PC-9 (cell line): ENCODE results near the gene ZBTB7A. TPM values are rescaled to one million over a fixed set of nuclear protein-coding genes. Genes with fewer than 3 reads are reported as not detected.

Experiments used
- BruUV-seq: library from RNA; stranded (reverse); fragments of 400-500 nt; replicated peaks from 2 replicates; lab custom pipeline; 2021; lab: Mats Ljungman, UMichigan
- CTCF ChIA-PET: fragments of 300-600 bp; sonication (Branson Sonifier 250); formaldehyde crosslinking; loops from one replicate; lab custom pipeline; 2022; ENCODE audit warnings: antibody characterized with exemption; lab: Charles Lee
- POLR2A ChIA-PET: fragments of 300-600 bp; sonication (Branson Sonifier 250); formaldehyde crosslinking; loops from one replicate; lab custom pipeline; 2022; ENCODE audit warnings: antibody characterized with exemption; ENCODE audit not compliant: unreplicated experiment; lab: Charles Lee
- DNase-seq, 2 experiments: peaks; one replicate each; pipeline versions ENCODE4 v3.0.0 to v3.0.0-alpha.2; 2015 to 2022; ENCODE audit warnings: mixed read lengths in 1 of 2
- H2AFZ ChIP-seq: fragments of 200-600 bp; sonication (generic); 2 replicates; pipeline ENCODE4 v1.8.1; 2017; ENCODE audit warnings: antibody characterized with exemption
- H3F3A ChIP-seq: fragments of 200-600 bp; sonication (generic); 2 replicates; pipeline ENCODE4 v1.8.1; 2017; ENCODE audit warnings: antibody characterized with exemption, mild to moderate bottlenecking, low read depth; ENCODE audit not compliant: insufficient read depth
- H3K27ac ChIP-seq: fragments of 200-600 bp; sonication (generic); 2 replicates; pipeline ENCODE4 v1.6.1; 2016; ENCODE audit warnings: mixed run types
- H3K27me3 ChIP-seq: fragments of 200-600 bp; sonication (generic); 2 replicates; pipeline ENCODE4 v1.6.1; 2016; ENCODE audit warnings: low read depth, mixed run types; ENCODE audit not compliant: insufficient read depth
- H3K36me3 ChIP-seq: fragments of 200-600 bp; sonication (generic); 2 replicates; pipeline ENCODE4 v1.6.1; 2016; ENCODE audit warnings: low read depth, mixed run types
- H3K4me1 ChIP-seq: fragments of 200-600 bp; sonication (generic); replicated peaks from 2 replicates; pipeline ENCODE4 v1.6.1; 2016; ENCODE audit warnings: mixed run types; ENCODE audit not compliant: insufficient read depth
- H3K4me2 ChIP-seq: fragments of 200-600 bp; sonication (generic); 2 replicates; pipeline ENCODE4 v1.6.1; 2017; ENCODE audit warnings: mixed run types
- H3K4me3 ChIP-seq: fragments of 200-600 bp; sonication (generic); 2 replicates; pipeline ENCODE4 v1.6.1; 2016; ENCODE audit warnings: mixed run types
- H3K79me2 ChIP-seq: fragments of 200-600 bp; sonication (generic); 2 replicates; pipeline ENCODE4 v1.6.1; 2017; ENCODE audit warnings: low read depth, mixed run types
- H3K9me2 ChIP-seq: fragments of 200-600 bp; sonication (generic); 2 replicates; pipeline ENCODE4 v1.8.1; 2017; ENCODE audit warnings: mild to moderate bottlenecking; ENCODE audit not compliant: insufficient read depth
- H3K9me3 ChIP-seq: fragments of 200-600 bp; sonication (generic); 2 replicates; pipeline ENCODE4 v1.8.1; 2016; ENCODE audit warnings: low read depth; ENCODE audit not compliant: insufficient read depth
- H4K20me1 ChIP-seq: fragments of 200-600 bp; sonication (generic); 2 replicates; pipeline ENCODE4 v1.8.1; 2017; ENCODE audit not compliant: insufficient read depth
- EZH2 ChIP-seq: fragments of 200-600 bp; sonication (generic); IDR thresholded peaks from 2 replicates; pipeline ENCODE4 v1.8.0; 2017; ENCODE audit warnings: antibody characterized with exemption, low read depth
- intact Hi-C: fragments of 100-400 bp; cut with micrococcal nuclease; formaldehyde crosslinking; loops from one replicate; pipeline ENCODE4 v1.10.0; 2022; ENCODE audit not compliant: unreplicated experiment
- total RNA-seq: library from RNA; stranded (reverse); gene quantifications from 2 replicates; pipeline ENCODE4 v1.2.3, GENCODE V29; 2021
- TF ChIP-seq, protein P1 (sequence below): fragments of 200-600 bp; sonication (generic); conservative IDR thresholded peaks from 2 replicates; pipeline ENCODE4 v1.6.1; 2017; ENCODE audit warnings: mixed run types, antibody characterized with exemption, mild to moderate bottlenecking, moderate library complexity

Gene ZBTB7A
- total RNA-seq, 1 experiment from 2014 or later, result 41.2 TPM

DNA sequence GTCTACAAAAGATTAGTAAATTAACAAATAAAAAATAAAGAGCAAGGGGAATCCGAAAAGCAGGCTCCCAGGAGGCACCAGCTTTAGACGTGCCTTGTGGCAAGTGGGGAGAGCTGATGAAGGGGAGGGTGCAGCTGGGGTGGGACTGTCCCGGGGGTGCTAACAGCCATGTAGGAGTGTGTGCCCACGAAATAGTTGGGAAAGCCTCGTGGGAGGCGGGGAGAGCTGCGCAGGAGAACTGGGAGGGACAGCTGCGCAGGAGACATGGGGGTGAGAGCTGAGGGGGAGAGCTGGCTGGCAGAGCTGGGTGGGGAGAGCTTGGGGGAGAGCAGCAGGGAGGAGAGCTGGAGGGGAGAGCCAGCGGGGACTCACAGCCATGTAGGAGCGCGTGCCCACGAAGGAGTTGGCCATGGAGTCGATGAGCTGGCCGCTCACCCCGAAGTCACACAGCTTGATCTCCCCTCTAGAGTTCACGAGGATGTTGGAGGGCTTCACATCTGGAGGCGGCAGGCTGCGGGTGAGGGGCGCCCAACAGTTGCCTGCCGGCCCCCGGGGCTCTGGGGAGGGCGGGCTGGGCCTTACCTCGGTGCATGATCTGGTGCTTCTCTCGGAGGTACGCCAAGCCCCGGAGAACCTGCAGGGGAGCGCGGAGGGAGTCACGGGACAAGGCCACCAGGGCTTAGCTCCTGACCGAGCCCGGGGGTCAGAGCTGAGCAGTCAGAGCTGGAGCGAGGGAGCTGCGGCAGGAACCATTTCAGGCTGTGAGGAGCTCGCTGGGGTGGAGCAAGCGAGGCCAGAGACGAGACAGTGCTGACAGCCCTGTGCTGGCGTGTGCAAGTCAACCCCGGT, 34.2 kb upstream of the ZBTB7A start:
- Histone ChIP-seq H3K36me3 (no peaks in the 10 kb centered on the region), H3K4me2 (no peak overlapping the region), H3K27ac (no peak overlapping the region), H2AFZ (no peak overlapping the region), H3K4me1 (no peaks in the 10 kb centered on the region), H3K4me3 (no peak overlapping the region), H3K27me3 (no peaks in the 10 kb centered on the region), H3K9me2 (no peaks in the 10 kb centered on the region), H3K9me3 (no peaks in the 10 kb centered on the region), H3K79me2 (no peaks in the 10 kb centered on the region), H3F3A (no peaks in the 10 kb centered on the region), H4K20me1 (no peaks in the 10 kb centered on the region)
- no peak for DNase-seq
- CTCF ChIA-PET, result no interaction called here
- intact Hi-C loops, result no loop called here
- TF ChIP-seq, protein P1, sequence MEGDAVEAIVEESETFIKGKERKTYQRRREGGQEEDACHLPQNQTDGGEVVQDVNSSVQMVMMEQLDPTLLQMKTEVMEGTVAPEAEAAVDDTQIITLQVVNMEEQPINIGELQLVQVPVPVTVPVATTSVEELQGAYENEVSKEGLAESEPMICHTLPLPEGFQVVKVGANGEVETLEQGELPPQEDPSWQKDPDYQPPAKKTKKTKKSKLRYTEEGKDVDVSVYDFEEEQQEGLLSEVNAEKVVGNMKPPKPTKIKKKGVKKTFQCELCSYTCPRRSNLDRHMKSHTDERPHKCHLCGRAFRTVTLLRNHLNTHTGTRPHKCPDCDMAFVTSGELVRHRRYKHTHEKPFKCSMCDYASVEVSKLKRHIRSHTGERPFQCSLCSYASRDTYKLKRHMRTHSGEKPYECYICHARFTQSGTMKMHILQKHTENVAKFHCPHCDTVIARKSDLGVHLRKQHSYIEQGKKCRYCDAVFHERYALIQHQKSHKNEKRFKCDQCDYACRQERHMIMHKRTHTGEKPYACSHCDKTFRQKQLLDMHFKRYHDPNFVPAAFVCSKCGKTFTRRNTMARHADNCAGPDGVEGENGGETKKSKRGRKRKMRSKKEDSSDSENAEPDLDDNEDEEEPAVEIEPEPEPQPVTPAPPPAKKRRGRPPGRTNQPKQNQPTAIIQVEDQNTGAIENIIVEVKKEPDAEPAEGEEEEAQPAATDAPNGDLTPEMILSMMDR, result no peak
- TF ChIP-seq EZH2, result no peak
- POLR2A ChIA-PET, result no interaction called here
- no TSS peak for BruUV-seq

DNA sequence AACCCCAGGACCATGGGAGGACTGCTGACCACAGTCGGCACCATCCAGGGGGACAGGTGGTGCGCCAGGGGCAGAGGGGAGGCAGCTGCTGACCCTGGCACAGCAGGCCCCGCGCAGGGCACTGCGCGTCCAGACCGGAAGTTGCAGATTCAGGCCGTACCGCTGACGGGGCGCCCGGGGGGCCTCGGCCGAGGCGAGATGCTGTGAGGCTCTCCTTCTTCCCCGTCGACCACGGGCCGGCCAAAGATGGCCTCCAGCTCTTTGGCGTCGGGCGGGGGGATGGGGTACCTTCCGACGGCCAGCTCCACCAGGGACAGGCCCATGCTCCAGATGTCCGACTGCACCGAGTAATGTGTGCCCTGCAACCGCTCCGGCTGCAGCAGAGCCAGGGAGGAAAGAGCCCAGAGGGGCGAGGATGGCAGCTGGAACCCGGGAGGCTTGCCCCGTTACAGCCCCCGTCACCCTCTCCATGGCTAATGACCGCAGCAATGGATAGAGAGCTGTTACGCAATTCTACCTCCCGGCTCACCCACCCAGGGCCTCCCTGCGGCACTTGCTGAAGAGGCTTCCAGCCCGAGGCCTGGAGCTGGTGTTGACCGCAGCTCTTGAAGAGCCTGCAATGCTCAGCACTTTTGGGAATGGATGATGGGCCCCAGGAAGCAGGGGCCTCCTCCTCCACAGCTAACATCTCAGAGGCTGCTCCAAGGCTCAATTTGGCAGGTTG, 32.5 kb upstream of the ZBTB7A start:
- Histone ChIP-seq H3K4me1 (no peaks in the 10 kb centered on the region), H3K27me3 (no peaks in the 10 kb centered on the region), H3K36me3 (no peaks in the 10 kb centered on the region), H3K9me3 (no peaks in the 10 kb centered on the region), H3K27ac (no peak overlapping the region), H3K4me2 (no peak overlapping the region), H4K20me1 (no peaks in the 10 kb centered on the region), H3K9me2 (no peaks in the 10 kb centered on the region), H3K4me3 (no peak overlapping the region), H2AFZ (no peak overlapping the region), H3F3A (no peaks in the 10 kb centered on the region), H3K79me2 (no peaks in the 10 kb centered on the region)
- BruUV-seq, result no TSS peak
- intact Hi-C loops, result no loop called here
- POLR2A ChIA-PET, result no interaction called here
- TF ChIP-seq, protein P1, result no peak
- no peak for TF ChIP-seq EZH2
- DNase-seq, result no peak
- CTCF ChIA-PET, result no interaction called here

DNA sequence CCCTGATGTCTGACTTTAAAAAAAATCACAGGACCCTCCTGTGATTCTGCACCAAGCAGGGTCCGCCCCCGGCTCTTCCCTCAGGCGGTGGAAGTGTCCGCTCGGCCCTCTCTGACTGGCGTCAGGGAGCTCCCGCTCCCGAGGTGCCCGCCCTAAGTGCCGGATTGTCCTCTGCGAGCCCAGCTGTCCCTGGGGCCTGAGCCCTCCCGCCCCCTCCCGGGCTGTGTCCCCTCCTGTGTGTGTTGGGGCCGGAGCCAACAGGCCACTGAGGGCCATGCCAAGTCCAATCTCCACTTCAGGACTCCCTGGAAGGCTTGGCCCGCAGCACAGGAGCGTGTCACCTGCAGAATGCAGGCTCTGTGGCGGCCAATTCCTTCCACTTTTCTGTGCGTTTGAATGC, 31.8 kb upstream of the ZBTB7A start:
- Histone ChIP-seq H3K9me2 (no peaks in the 10 kb centered on the region), H3K79me2 (no peaks in the 10 kb centered on the region), H3K4me1 (no peaks in the 10 kb centered on the region), H2AFZ (no peak overlapping the region), H3K27me3 (no peaks in the 10 kb centered on the region), H3F3A (no peaks in the 10 kb centered on the region), H3K27ac (no peak overlapping the region), H3K36me3 (no peaks in the 10 kb centered on the region), H3K4me3 (no peak overlapping the region), H4K20me1 (no peaks in the 10 kb centered on the region), H3K4me2 (no peak overlapping the region), H3K9me3 (no peaks in the 10 kb centered on the region)
- BruUV-seq, result no TSS peak
- CTCF ChIA-PET, result no interaction called here
- DNase-seq, result no peak
- intact Hi-C loops, result no loop called here
- POLR2A ChIA-PET, result no interaction called here
- TF ChIP-seq, protein P1, result no peak
- no peak for TF ChIP-seq EZH2
